ENCODE measurements around the gene DSCAM. TPM values are rescaled to one million over a fixed set of nuclear protein-coding genes. Genes with fewer than 3 reads are reported as not detected.

DSCAM gene
- total RNA-seq, 2 experiments from 2014 or later: not detected

DNA sequence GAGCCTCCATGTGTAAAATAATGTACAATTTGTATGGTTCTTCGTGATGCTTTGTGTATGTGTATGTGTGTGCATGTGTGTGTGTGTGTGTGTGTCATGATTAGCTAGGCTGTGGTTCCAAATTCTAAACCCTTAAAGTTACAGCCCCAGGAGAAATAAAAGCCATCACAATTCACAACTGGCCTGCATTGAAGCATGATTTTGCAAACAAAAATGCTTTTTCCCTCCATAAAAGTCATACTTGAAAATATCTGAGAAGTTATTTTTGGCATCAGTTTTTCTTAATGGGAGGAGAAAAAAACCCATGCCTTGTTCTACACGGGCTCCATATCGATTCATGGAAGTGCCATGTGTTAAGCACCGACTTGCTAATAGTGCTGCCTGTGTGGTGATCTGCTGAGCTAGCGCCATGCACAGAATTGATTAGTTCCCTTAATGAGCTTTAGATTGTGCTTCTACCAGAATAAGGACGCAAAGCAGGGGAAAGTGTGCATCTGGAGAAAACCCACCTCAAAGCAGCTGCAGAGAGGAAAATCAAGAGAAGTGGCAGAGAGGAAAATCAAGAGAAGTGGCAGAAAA, 207.3 kb downstream of the DSCAM start:
- H3K27me3 Mint-ChIP-seq: no peaks in the 10 kb centered on the region
- no peak for ATAC-seq
- CTCF ChIA-PET: interaction anchor here (0.6 to 1.3 kb wide), 2 partner anchors 22 to 113 kb away, joined by 3 read pairs; no protein-coding TSS in a partner anchor
- intact Hi-C loops (cut with micrococcal nuclease): no loop called here
- H3K9me3 Mint-ChIP-seq: no peaks in the 10 kb centered on the region
- H3K27ac Mint-ChIP-seq: no peak overlapping the region
- H3K36me3 Mint-ChIP-seq (ENCODE audit: low read depth): no peaks in the 10 kb centered on the region
- no peaks in the 10 kb centered on the region for H3K4me1 Mint-ChIP-seq (ENCODE audit: low read depth)
- POLR2A ChIA-PET: no interaction called here
- no peak overlapping the region for H3K4me3 Mint-ChIP-seq
- TF ChIP-seq, protein P1, sequence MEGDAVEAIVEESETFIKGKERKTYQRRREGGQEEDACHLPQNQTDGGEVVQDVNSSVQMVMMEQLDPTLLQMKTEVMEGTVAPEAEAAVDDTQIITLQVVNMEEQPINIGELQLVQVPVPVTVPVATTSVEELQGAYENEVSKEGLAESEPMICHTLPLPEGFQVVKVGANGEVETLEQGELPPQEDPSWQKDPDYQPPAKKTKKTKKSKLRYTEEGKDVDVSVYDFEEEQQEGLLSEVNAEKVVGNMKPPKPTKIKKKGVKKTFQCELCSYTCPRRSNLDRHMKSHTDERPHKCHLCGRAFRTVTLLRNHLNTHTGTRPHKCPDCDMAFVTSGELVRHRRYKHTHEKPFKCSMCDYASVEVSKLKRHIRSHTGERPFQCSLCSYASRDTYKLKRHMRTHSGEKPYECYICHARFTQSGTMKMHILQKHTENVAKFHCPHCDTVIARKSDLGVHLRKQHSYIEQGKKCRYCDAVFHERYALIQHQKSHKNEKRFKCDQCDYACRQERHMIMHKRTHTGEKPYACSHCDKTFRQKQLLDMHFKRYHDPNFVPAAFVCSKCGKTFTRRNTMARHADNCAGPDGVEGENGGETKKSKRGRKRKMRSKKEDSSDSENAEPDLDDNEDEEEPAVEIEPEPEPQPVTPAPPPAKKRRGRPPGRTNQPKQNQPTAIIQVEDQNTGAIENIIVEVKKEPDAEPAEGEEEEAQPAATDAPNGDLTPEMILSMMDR (IDR thresholded peaks at IDR 0.05): no peak
- no peak for DNase-seq

DNA sequence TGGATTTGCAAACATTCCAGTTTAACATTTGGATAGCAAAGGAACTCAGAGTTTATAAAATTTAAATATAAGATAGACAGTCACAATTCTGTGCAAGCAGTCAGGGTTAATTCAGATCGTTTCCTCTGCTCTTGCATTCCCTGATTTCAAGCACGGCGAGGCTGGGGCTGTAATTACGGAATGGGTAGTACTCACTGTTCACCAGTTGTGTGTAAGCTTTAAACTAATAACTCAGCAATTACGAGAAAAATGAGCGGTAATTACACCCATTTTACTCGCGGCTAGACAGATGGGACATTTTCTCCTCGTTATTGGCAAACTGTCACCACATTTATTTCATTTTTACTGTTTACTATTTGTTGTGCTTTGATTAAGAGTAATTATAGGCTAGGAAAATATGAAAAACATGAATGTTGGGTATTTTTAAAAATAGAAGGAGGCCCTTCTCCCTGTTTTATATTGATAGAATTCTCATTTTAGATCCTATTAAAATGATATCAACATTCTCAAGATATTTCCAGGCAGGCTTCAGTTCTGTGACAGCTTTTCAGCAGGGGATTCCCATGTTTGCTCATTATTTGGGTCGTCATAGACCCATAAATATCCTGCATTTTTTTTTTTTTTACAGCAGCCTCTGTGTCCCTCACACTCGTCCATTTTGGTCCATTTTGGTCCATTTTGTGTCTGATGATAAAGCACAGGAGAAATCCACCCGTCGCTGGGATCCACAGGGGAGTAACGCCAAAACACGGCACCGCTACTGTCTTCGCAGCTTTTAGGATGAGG, 208.3 kb downstream of the DSCAM start:
- ChIA-PET POLR2A (no interaction called here), CTCF (interaction anchor here (0.6 to 1.3 kb wide), 2 partner anchors 21 to 112 kb away, joined by 3 read pairs; no protein-coding TSS in a partner anchor)
- intact Hi-C loops (cut with micrococcal nuclease): no loop called here
- H3K9me3 Mint-ChIP-seq: no peaks in the 10 kb centered on the region
- no peak for ATAC-seq
- no peak overlapping the region for H3K4me3 Mint-ChIP-seq
- no peak overlapping the region for H3K27ac Mint-ChIP-seq
- no peaks in the 10 kb centered on the region for H3K36me3 Mint-ChIP-seq (ENCODE audit: low read depth)
- no peaks in the 10 kb centered on the region for H3K27me3 Mint-ChIP-seq
- DNase-seq: no peak
- no peaks in the 10 kb centered on the region for H3K4me1 Mint-ChIP-seq (ENCODE audit: low read depth)
- TF ChIP-seq, protein P1 (IDR thresholded peaks at IDR 0.05): no peak

DNA sequence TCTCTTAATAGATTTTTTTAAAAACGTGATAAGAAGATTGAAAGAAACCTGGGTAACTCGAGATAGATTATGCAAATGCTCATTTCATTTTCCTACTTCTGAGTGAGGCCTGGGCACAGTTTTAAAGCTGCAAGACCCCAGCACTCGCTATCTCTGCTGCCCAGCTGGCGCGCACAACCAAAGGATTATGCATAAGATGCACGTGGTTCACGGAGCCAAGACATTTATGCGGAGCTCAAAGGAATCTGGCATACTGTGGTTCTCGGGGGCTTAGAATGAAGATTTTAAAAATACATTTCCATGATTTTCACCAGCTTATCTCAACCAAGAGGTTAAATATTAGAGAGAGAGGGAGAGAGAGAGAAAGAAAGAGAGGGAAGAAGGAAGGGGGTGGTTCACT, 210.9 kb downstream of the DSCAM start:
- ChIA-PET CTCF (no interaction called here), POLR2A (no interaction called here)
- no peaks in the 10 kb centered on the region for H3K4me1 Mint-ChIP-seq (ENCODE audit: low read depth)
- TF ChIP-seq, protein P1 (IDR thresholded peaks at IDR 0.05): no peak
- H3K36me3 Mint-ChIP-seq (ENCODE audit: low read depth): no peaks in the 10 kb centered on the region
- DNase-seq: no peak
- no peak overlapping the region for H3K27ac Mint-ChIP-seq
- no peaks in the 10 kb centered on the region for H3K27me3 Mint-ChIP-seq
- H3K9me3 Mint-ChIP-seq: no peaks in the 10 kb centered on the region
- no peak for ATAC-seq
- intact Hi-C loops (cut with micrococcal nuclease): no loop called here
- no peak overlapping the region for H3K4me3 Mint-ChIP-seq

DNA sequence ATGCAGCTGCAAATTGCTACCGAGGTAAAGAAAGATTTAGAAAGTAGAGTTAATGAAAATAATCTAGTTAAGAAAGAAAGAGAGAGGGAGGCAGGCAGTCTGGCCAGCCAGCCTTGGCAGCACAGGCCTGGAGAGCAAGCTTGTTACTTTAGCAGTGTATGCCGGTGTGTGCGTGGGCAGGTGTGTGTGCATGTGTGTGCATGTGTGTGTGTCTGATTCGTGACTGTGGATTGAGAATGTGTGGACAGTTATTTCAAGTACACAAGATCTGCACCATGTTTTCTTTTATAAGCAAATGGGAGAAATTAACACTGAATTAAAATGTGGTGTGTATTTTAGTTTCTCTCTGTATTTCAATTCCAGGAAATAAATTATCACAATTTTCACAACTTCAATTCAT, 211.6 kb downstream of the DSCAM start:
- ChIA-PET CTCF (no interaction called here), POLR2A (no interaction called here)
- H3K4me3 Mint-ChIP-seq: no peak overlapping the region
- ATAC-seq: no peak
- TF ChIP-seq, protein P1 (IDR thresholded peaks at IDR 0.05): no peak
- H3K27me3 Mint-ChIP-seq: no peaks in the 10 kb centered on the region
- H3K36me3 Mint-ChIP-seq (ENCODE audit: low read depth): no peaks in the 10 kb centered on the region
- intact Hi-C loops (cut with micrococcal nuclease): no loop called here
- DNase-seq: no peak
- no peaks in the 10 kb centered on the region for H3K4me1 Mint-ChIP-seq (ENCODE audit: low read depth)
- H3K27ac Mint-ChIP-seq: no peak overlapping the region
- no peaks in the 10 kb centered on the region for H3K9me3 Mint-ChIP-seq

DNA sequence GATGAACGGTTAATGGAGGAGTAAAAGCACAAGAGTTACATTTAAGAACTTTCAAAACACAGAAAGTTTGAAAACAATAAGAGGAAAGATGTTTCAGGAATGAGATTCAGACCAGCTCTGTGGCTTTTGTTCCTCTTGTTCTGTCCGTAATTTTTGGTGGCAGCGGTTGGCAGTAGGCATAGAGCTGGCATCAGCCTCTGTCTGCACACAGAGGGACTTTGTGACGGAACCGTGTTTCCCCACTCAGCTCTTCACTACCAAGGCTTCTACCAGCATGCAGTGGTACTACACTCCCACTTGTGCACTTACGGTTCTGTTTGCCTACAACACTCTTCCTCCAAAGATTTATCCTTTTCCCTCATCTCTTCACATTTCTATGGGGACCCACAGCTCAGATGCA, 212.8 kb downstream of the DSCAM start:
- H3K4me3 Mint-ChIP-seq: no peak overlapping the region
- no peak overlapping the region for H3K27ac Mint-ChIP-seq
- H3K4me1 Mint-ChIP-seq (ENCODE audit: low read depth): no peaks in the 10 kb centered on the region
- ChIA-PET POLR2A (no interaction called here), CTCF (no interaction called here)
- H3K36me3 Mint-ChIP-seq (ENCODE audit: low read depth): no peaks in the 10 kb centered on the region
- TF ChIP-seq, protein P1 (IDR thresholded peaks at IDR 0.05): no peak
- intact Hi-C loops (cut with micrococcal nuclease): no loop called here
- no peaks in the 10 kb centered on the region for H3K27me3 Mint-ChIP-seq
- DNase-seq (no peak), ATAC-seq (no peak)
- H3K9me3 Mint-ChIP-seq: no peaks in the 10 kb centered on the region

Measured in activated CD8-positive, alpha-beta T cell treated with anti-CD3 and anti-CD28 coated beads for 36 hours (primary cell).